Ishikawa (cell line): ENCODE data around the gene KCNJ6.
A peak's percentile ranks its signal among the peaks of the same experiment; 100 is the strongest.

ENCODE experiments used
- CEBPB ChIP-seq: IDR thresholded peaks from 2 replicates; pipeline ENCODE4 v1.6.1; 2012
- CREB1 ChIP-seq: IDR thresholded peaks from 2 replicates; pipeline ENCODE4 v1.6.1; 2012; ENCODE audit warnings: low read depth
- EGR1 ChIP-seq: IDR thresholded peaks from 2 replicates; pipeline ENCODE4 v1.6.1; 2012
- EP300 ChIP-seq: IDR thresholded peaks from 2 replicates; pipeline ENCODE4 v1.6.1; 2012; ENCODE audit warnings: borderline replicate concordance
- FOXM1 ChIP-seq: IDR thresholded peaks from 2 replicates; pipeline ENCODE4 v1.6.1; 2012; ENCODE audit warnings: low read depth, borderline replicate concordance
- MAX ChIP-seq: IDR thresholded peaks from 2 replicates; pipeline ENCODE4 v1.6.1; 2012
- NFIC ChIP-seq: IDR thresholded peaks from 2 replicates; pipeline ENCODE4 v1.6.1; 2012
- RAD21 ChIP-seq: IDR thresholded peaks from 2 replicates; pipeline ENCODE4 v1.6.1; 2012; ENCODE audit warnings: low read depth
- REST ChIP-seq: IDR thresholded peaks from 2 replicates; pipeline ENCODE4 v1.6.1; 2012; ENCODE audit warnings: low read depth, mild to moderate bottlenecking
- TAF1 ChIP-seq: IDR thresholded peaks from 2 replicates; pipeline ENCODE4 v1.6.1; 2012; ENCODE audit warnings: low read depth, mild to moderate bottlenecking
- TCF12 ChIP-seq: IDR thresholded peaks from 2 replicates; pipeline ENCODE4 v1.6.1; 2012; ENCODE audit warnings: low read depth
- TEAD4 ChIP-seq: IDR thresholded peaks from 2 replicates; pipeline ENCODE4 v1.6.1; 2012
- USF1 ChIP-seq: IDR thresholded peaks from 2 replicates; pipeline ENCODE4 v1.6.1; 2012
- YY1 ChIP-seq: IDR thresholded peaks from 2 replicates; pipeline ENCODE4 v1.6.1; 2012; ENCODE audit warnings: low read depth
- ZBTB7A ChIP-seq: IDR thresholded peaks from 2 replicates; pipeline ENCODE4 v1.6.1; 2012; ENCODE audit warnings: low read depth

KCNJ6 gene

GRCh38 chr21:37717534-37717933 is 198.7 kb downstream of the KCNJ6 start:
- no peak for TF ChIP-seq CEBPB

- no peak for TF ChIP-seq ZBTB7A
- TF ChIP-seq RAD21, result peak; percentile 81
Observed at GRCh38 chr21:37711836-37712568, 204.3 kb downstream of the KCNJ6 start.

GRCh38 chr21:37711286-37711829 is 204.9 kb downstream of the KCNJ6 start:
- TF ChIP-seq CREB1 (no peak), RAD21 (no peak), REST (no peak), ZBTB7A (no peak), MAX (no peak), NFIC (no peak)

- TF ChIP-seq ZBTB7A, result no peak
- no peak for TF ChIP-seq YY1
- TF ChIP-seq EP300, result no peak
- TF ChIP-seq TAF1, result no peak
- TF ChIP-seq NFIC, result no peak
- no peak for TF ChIP-seq TEAD4
- no peak for TF ChIP-seq CEBPB
- TF ChIP-seq CREB1, result no peak
- no peak for TF ChIP-seq REST
- no peak for TF ChIP-seq USF1
- TF ChIP-seq RAD21, result no peak
- no peak for TF ChIP-seq MAX
- TF ChIP-seq EGR1, result no peak
Observed at GRCh38 chr21:37710546-37711285, 205.5 kb downstream of the KCNJ6 start.

- TF ChIP-seq TEAD4 (no peak), RAD21 (no peak)
Observed at GRCh38 chr21:37704751-37705150, 211.5 kb downstream of the KCNJ6 start.

GRCh38 chr21:37702241-37702640 is 214.0 kb downstream of the KCNJ6 start:
- TF ChIP-seq EGR1 (no peak), YY1 (no peak), TCF12 (no peak), FOXM1 (no peak), CREB1 (no peak), EP300 (no peak), NFIC (no peak), REST (no peak), RAD21 (no peak), CEBPB (no peak), ZBTB7A (no peak), MAX (no peak), TAF1 (no peak)
